HG03521 (cell line): ENCODE results near the gene CDT1.

Experiments used
- ATAC-seq: cut with Tn5 transposase; IDR thresholded peaks from one replicate; pipeline ENCODE4 v1.9.1; 2021; ENCODE audit warnings: mild to moderate bottlenecking, moderate library complexity; ENCODE audit not compliant: unreplicated experiment

The CDT1 gene

GRCh38 chr16:88854306-88855111 is 50.9 kb downstream of the CDT1 start:
- ATAC-seq = no peak

DNA sequence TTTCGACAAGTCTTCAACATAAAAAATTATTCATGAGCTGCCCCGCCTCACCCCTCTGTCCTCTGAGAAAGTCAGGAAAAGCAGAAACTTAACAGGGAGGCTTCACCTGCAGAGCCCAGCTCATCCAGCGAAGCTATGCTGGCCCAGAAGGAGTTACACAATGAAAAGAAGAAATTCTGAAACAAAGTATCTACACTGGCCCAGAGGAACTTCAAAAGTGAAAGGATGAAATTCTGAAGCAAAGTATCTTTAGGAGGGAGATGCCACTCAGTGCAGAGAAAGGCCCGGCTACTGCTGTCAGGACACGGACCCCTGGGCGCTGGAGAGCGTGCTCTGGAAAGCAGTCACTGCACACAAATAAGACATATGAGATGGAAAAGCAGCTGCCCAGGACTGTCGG is 51.6 kb downstream of the CDT1 start:
- ATAC-seq = no peak

- ATAC-seq = no peak
Measured at GRCh38 chr16:88855736-88856121, 52.1 kb downstream of the CDT1 start.

- no peak for ATAC-seq
Measured at GRCh38 chr16:88856122-88856827, 52.7 kb downstream of the CDT1 start.

- ATAC-seq = peak; percentile 82
Measured at GRCh38 chr16:88856828-88857727, 53.5 kb downstream of the CDT1 start, which contains the start of the genes GALNS and TRAPPC2L. GALNS (minus strand) TSS chr16:88856947; CDS start chr16:88856877, 70 bp downstream. TRAPPC2L (plus strand) TSS chr16:88857127; CDS start chr16:88857151, 24 bp downstream.

- ATAC-seq = no peak
Measured at GRCh38 chr16:88857728-88858339, 54.2 kb downstream of the CDT1 start.
